H9 (cell line): ENCODE measurements around the gene CCNJL. TPM values are rescaled to one million over a fixed set of nuclear protein-coding genes. Genes with fewer than 3 reads are reported as not detected.

ENCODE experiments used
- DNase-seq: peaks from one replicate; pipeline ENCODE4 v3.0.0-alpha.2; 2017
- H2AFZ ChIP-seq: one replicate; pipeline ENCODE4 v1.6.1; 2013; ENCODE audit warnings: mild to moderate bottlenecking, low read length, control low read depth, moderate library complexity
- H2AK5ac ChIP-seq: 2 replicates; pipeline ENCODE4 v1.6.1; 2013; ENCODE audit warnings: low read length, control low read depth, mixed read lengths; ENCODE audit not compliant: insufficient read length
- H2BK120ac ChIP-seq: one replicate; pipeline ENCODE4 v1.6.1; 2013; ENCODE audit warnings: low read depth, mild to moderate bottlenecking, low read length, control low read depth, inconsistent platforms; ENCODE audit not compliant: poor library complexity, severe bottlenecking
- H2BK12ac ChIP-seq: 2 replicates; pipeline ENCODE4 v1.6.1; 2013; ENCODE audit warnings: low read length, control low read depth, mixed read lengths, low read depth; ENCODE audit not compliant: insufficient read length
- H2BK15ac ChIP-seq: 2 replicates; pipeline ENCODE4 v1.6.1; 2013; ENCODE audit warnings: low read depth, low read length, control low read depth
- H2BK20ac ChIP-seq: one replicate; pipeline ENCODE4 v1.6.1; 2013; ENCODE audit warnings: low read depth, mild to moderate bottlenecking, low read length, control low read depth, inconsistent platforms; ENCODE audit not compliant: poor library complexity, severe bottlenecking
- H2BK5ac ChIP-seq: 2 replicates; pipeline ENCODE4 v1.6.1; 2013; ENCODE audit warnings: low read length, control low read depth, mixed read lengths; ENCODE audit not compliant: insufficient read length
- H3K14ac ChIP-seq: 2 replicates; pipeline ENCODE4 v1.6.1; 2013; ENCODE audit warnings: low read length, control low read depth; ENCODE audit not compliant: insufficient read depth
- H3K18ac ChIP-seq: 2 replicates; pipeline ENCODE4 v1.6.1; 2013; ENCODE audit warnings: low read depth, mild to moderate bottlenecking, mixed read lengths, low read length, control low read depth; ENCODE audit not compliant: insufficient read length
- H3K23ac ChIP-seq: 2 replicates; pipeline ENCODE4 v1.6.1; 2013; ENCODE audit warnings: low read length, control low read depth, mixed read lengths, low read depth; ENCODE audit not compliant: insufficient read length
- H3K23me2 ChIP-seq: 2 replicates; pipeline ENCODE4 v1.6.1; 2013; ENCODE audit warnings: low read depth, mild to moderate bottlenecking, mixed read lengths, low read length, control low read depth; ENCODE audit not compliant: insufficient read length, poor library complexity, severe bottlenecking
- H3K27ac ChIP-seq: 2 replicates; pipeline ENCODE4 v1.5.1; 2013; ENCODE audit warnings: low read length, control low read depth, mixed read lengths, low read depth; ENCODE audit not compliant: insufficient read length
- H3K27me3 ChIP-seq: 2 replicates; pipeline ENCODE4 v1.6.1; 2013; ENCODE audit warnings: low read length, control low read depth, inconsistent platforms; ENCODE audit not compliant: insufficient read depth
- H3K4ac ChIP-seq: 2 replicates; pipeline ENCODE4 v1.6.1; 2013; ENCODE audit warnings: low read depth, mild to moderate bottlenecking, control low read depth, inconsistent platforms, low read length, moderate library complexity
- H3K4me1 ChIP-seq: 2 replicates; pipeline ENCODE4 v1.6.1; 2013; ENCODE audit warnings: low read length, control low read depth, inconsistent platforms; ENCODE audit not compliant: insufficient read depth
- H3K4me2 ChIP-seq: 2 replicates; pipeline ENCODE4 v1.6.1; 2013; ENCODE audit warnings: low read length, control low read depth, mixed read lengths; ENCODE audit not compliant: insufficient read length, insufficient read depth
- H3K56ac ChIP-seq: 2 replicates; pipeline ENCODE4 v1.6.1; 2013; ENCODE audit warnings: low read depth, mild to moderate bottlenecking, mixed read lengths, low read length, control low read depth; ENCODE audit not compliant: insufficient read length
- H3K79me1 ChIP-seq: 2 replicates; pipeline ENCODE4 v1.6.1; 2013; ENCODE audit warnings: low read depth, mild to moderate bottlenecking, moderate library complexity, low read length, control low read depth, inconsistent platforms; ENCODE audit not compliant: insufficient read depth, poor library complexity, severe bottlenecking
- H3K79me2 ChIP-seq: 2 replicates; pipeline ENCODE4 v1.6.1; 2013; ENCODE audit warnings: low read length, control low read depth, inconsistent platforms; ENCODE audit not compliant: insufficient read depth
- H3K9ac ChIP-seq: 2 replicates; pipeline ENCODE4 v1.6.1; 2013; ENCODE audit warnings: low read length, control low read depth, mixed read lengths; ENCODE audit not compliant: insufficient read length; ENCODE audit errors: extremely low read depth
- H3K9me3 ChIP-seq: one replicate; pipeline ENCODE4 v1.6.1; 2013; ENCODE audit warnings: low read depth, low read length, inconsistent platforms; ENCODE audit not compliant: control insufficient read depth
- H3T11ph ChIP-seq: one replicate; pipeline ENCODE4 v1.6.1; 2013; ENCODE audit warnings: mild to moderate bottlenecking, low read length, control low read depth, inconsistent platforms
- H4K20me1 ChIP-seq: one replicate; pipeline ENCODE4 v1.6.1; 2013; ENCODE audit not compliant: control insufficient read depth, insufficient read length, insufficient read depth
- H4K5ac ChIP-seq: 2 replicates; pipeline ENCODE4 v1.6.1; 2013; ENCODE audit warnings: low read depth, mild to moderate bottlenecking, mixed read lengths, low read length, control low read depth; ENCODE audit not compliant: insufficient read length
- H4K8ac ChIP-seq: replicated peaks from 2 replicates; pipeline ENCODE4 v1.6.1; 2013; ENCODE audit warnings: low read length, control low read depth, mixed read lengths, low read depth; ENCODE audit not compliant: insufficient read length
- H4K91ac ChIP-seq: 2 replicates; pipeline ENCODE4 v1.6.1; 2013; ENCODE audit warnings: low read depth, mild to moderate bottlenecking, moderate library complexity, mixed read lengths, low read length, control low read depth; ENCODE audit not compliant: insufficient read length
- H3K27ac Mint-ChIP-seq, 3 experiments: 2 replicates in 2 of 3; 3 replicates in 1 of 3; pipeline ENCODE4 v1.8.0; 2020 to 2021; ENCODE audit warnings: mixed read lengths in 3 of 3, mild to moderate bottlenecking in 1 of 3, moderate library complexity in 1 of 3
- H3K27me3 Mint-ChIP-seq: 2 replicates; pipeline ENCODE4 v1.8.0; 2021; ENCODE audit warnings: low read depth, mild to moderate bottlenecking, moderate library complexity, mixed read lengths
- H3K36me3 Mint-ChIP-seq, 3 experiments: 2 replicates in 2 of 3; 3 replicates in 1 of 3; pipeline ENCODE4 v1.8.0; 2020 to 2021; ENCODE audit warnings: low read depth in 3 of 3, mixed read lengths in 3 of 3; ENCODE audit not compliant: insufficient read depth in 1 of 3
- H3K4me1 Mint-ChIP-seq, 2 experiments: 2 replicates each; pipeline ENCODE4 v1.8.0; 2020; ENCODE audit warnings: mixed read lengths in 2 of 2
- H3K4me3 Mint-ChIP-seq, 2 experiments: 2 replicates in 1 of 2; 3 replicates in 1 of 2; pipeline ENCODE4 v1.8.0; 2020 to 2021; ENCODE audit warnings: mild to moderate bottlenecking in 2 of 2, mixed read lengths in 2 of 2, moderate library complexity in 1 of 2
- H3K9me3 Mint-ChIP-seq, 2 experiments: 2 replicates in 1 of 2; 3 replicates in 1 of 2; pipeline ENCODE4 v1.8.0; 2020; ENCODE audit warnings: mild to moderate bottlenecking in 2 of 2, mixed read lengths in 2 of 2, moderate library complexity in 1 of 2
- WGBS: extraction: QIAGEN DNeasy Blood & Tissue Kit; methylation state at CpG from one replicate; pipeline ENCODE4 v1.1.7; 2013; ENCODE audit warnings: missing lambda C conversion rate, low lambda C conversion rate, mixed read lengths; ENCODE audit not compliant: insufficient read length; ENCODE audit errors: extremely low coverage; 5-methylcytosine and 5-hydroxymethylcytosine counted together
- total RNA-seq: library from RNA; stranded (reverse); gene quantifications from 2 replicates; pipeline ENCODE4 v1.2.1, GENCODE V29; 2021
- TF ChIP-seq, protein P1 (sequence below): fragments of 200-600 bp; sonication (generic); conservative IDR thresholded peaks from 3 replicates; pipeline ENCODE4 v1.8.0; 2021; ENCODE audit warnings: antibody characterized with exemption, mild to moderate bottlenecking

The CCNJL gene
- total RNA-seq, 1 experiment from 2014 or later: 26.9 TPM

DNA sequence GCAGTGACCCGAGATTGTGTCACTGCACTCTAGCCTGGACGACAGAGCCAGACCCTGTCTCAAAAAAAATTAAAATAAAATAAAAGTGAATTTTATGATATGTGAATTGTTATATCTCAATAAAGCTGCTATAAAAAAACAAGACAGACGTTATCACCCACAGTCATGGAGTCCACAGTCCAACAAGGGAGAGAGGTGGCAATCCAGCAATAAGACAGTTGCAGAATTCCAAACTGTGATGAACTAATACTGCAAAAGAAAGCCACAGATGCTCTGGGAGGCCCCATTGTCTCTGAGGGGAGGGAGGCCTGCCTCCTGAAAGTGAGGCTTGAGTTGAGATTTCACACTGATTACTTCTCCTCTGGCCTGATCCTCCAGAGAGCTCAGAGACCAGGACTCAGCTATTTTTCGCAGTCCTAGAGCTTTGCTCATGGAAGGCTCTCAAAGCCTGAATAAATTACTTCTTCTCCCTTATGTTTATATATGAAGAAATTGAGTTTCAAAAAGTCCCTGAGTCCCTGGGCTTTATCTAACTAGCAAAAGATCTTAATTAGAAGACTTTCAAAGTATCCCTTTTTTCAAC is 28.0 kb downstream of the CCNJL start:
- no peak overlapping the region for H4K91ac ChIP-seq
- Mint-ChIP-seq H3K36me3 (peaks cover 20 to 26% (median 25%) of the 10 kb centered on the region in 3 experiments; a peak in 6 of 7 replicates), H3K27ac (no peak overlapping the region), H3K4me1 (peaks cover 54 to 62% of the 10 kb centered on the region in 2 experiments), H3K9me3 (no peaks in the 10 kb centered on the region), H3K27me3 (no peaks in the 10 kb centered on the region), H3K4me3 (no peak overlapping the region)
- no peaks in the 10 kb centered on the region; the same call in 1 of the 2 replicates for H3K4me1 ChIP-seq
- H3K18ac ChIP-seq: no peak overlapping the region
- no peak overlapping the region for H2BK20ac ChIP-seq
- no peak overlapping the region for H2BK12ac ChIP-seq
- no peak overlapping the region for H3K56ac ChIP-seq
- no peak overlapping the region for H4K5ac ChIP-seq
- TF ChIP-seq, protein P1, sequence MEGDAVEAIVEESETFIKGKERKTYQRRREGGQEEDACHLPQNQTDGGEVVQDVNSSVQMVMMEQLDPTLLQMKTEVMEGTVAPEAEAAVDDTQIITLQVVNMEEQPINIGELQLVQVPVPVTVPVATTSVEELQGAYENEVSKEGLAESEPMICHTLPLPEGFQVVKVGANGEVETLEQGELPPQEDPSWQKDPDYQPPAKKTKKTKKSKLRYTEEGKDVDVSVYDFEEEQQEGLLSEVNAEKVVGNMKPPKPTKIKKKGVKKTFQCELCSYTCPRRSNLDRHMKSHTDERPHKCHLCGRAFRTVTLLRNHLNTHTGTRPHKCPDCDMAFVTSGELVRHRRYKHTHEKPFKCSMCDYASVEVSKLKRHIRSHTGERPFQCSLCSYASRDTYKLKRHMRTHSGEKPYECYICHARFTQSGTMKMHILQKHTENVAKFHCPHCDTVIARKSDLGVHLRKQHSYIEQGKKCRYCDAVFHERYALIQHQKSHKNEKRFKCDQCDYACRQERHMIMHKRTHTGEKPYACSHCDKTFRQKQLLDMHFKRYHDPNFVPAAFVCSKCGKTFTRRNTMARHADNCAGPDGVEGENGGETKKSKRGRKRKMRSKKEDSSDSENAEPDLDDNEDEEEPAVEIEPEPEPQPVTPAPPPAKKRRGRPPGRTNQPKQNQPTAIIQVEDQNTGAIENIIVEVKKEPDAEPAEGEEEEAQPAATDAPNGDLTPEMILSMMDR: no peak
- H3K27ac ChIP-seq: no peak overlapping the region
- H3K27me3 ChIP-seq: no peaks in the 10 kb centered on the region
- H3K79me2 ChIP-seq: peaks cover 3% of the 10 kb centered on the region; the same call in 1 of the 2 replicates
- H2BK5ac ChIP-seq: no peak overlapping the region
- no peaks in the 10 kb centered on the region for H3K23me2 ChIP-seq
- no peak overlapping the region for H3K4ac ChIP-seq
- no peak for DNase-seq
- H3K4me2 ChIP-seq: no peak overlapping the region
- no peak overlapping the region for H2AFZ ChIP-seq
- no peak overlapping the region for H4K8ac ChIP-seq
- no CpG with 5 or more reads among the region's 4 CpGs for WGBS
- H3T11ph ChIP-seq: no peak overlapping the region
- no peak overlapping the region for H2BK120ac ChIP-seq
- no peak overlapping the region for H2BK15ac ChIP-seq
- H3K9me3 ChIP-seq: no peaks in the 10 kb centered on the region
- no peak overlapping the region for H3K23ac ChIP-seq
- no peaks in the 10 kb centered on the region for H4K20me1 ChIP-seq
- H3K9ac ChIP-seq: no peak overlapping the region
- H3K79me1 ChIP-seq: no peaks in the 10 kb centered on the region
- no peak overlapping the region for H3K14ac ChIP-seq
- no peak overlapping the region for H2AK5ac ChIP-seq
